ENCODE measurements around the gene KLHL13. TPM values are rescaled to one million over a fixed set of nuclear protein-coding genes. Genes with fewer than 3 reads are reported as not detected.
"Not testable (repeated sequence)": the region's sequence is repeated elsewhere in the genome, so short reads cannot be mapped to it uniquely, and the experiment has no call there.

KLHL13 gene
- total and polyA plus RNA-seq, 9 donors = 4.9 to 15.8 (median 7.7) TPM

DNA sequence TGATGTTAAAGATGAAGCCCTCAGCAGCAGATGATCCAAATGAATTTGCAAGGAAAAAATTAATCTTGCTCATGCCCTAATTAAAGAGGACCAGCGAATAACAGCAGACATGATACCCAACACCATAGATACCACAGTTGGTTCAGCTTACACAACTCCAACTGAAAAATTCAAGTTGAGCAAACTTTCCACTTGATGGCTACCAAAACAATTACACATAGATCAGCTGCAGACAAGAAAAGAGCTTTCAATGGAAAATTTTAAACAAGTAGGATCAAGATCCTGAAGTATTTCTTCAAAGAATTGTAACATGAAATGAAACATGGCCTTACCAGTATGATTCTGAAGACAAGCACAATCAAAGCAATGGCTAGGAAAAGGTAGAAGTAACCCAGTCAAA, 90.0 kb downstream of the KLHL13 start:
- intact Hi-C loops (cut with DNase I) = no loop called here
- Histone ChIP-seq H3K36me3 (no peaks in the 10 kb centered on the region), H3K4me1 (ENCODE audit: insufficient read depth) (no peaks in the 10 kb centered on the region), H3K9me3 (no peaks in the 10 kb centered on the region), H3K27me3 (no peaks in the 10 kb centered on the region), H3K27ac (no peak overlapping the region), H3K4me3 (no peak overlapping the region)
- 53 to 62% (median 55%) methylated on average over 1 of the region's 1 CpG for WGBS, 3 donors
- DNase-seq = no peak
- TF ChIP-seq EP300 (IDR thresholded peaks at IDR 0.05) = no peak
- TF ChIP-seq, protein P1, sequence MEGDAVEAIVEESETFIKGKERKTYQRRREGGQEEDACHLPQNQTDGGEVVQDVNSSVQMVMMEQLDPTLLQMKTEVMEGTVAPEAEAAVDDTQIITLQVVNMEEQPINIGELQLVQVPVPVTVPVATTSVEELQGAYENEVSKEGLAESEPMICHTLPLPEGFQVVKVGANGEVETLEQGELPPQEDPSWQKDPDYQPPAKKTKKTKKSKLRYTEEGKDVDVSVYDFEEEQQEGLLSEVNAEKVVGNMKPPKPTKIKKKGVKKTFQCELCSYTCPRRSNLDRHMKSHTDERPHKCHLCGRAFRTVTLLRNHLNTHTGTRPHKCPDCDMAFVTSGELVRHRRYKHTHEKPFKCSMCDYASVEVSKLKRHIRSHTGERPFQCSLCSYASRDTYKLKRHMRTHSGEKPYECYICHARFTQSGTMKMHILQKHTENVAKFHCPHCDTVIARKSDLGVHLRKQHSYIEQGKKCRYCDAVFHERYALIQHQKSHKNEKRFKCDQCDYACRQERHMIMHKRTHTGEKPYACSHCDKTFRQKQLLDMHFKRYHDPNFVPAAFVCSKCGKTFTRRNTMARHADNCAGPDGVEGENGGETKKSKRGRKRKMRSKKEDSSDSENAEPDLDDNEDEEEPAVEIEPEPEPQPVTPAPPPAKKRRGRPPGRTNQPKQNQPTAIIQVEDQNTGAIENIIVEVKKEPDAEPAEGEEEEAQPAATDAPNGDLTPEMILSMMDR (IDR thresholded peaks at IDR 0.05) = no peak
- no peak for TF ChIP-seq POLR2A (IDR thresholded peaks at IDR 0.05)

DNA sequence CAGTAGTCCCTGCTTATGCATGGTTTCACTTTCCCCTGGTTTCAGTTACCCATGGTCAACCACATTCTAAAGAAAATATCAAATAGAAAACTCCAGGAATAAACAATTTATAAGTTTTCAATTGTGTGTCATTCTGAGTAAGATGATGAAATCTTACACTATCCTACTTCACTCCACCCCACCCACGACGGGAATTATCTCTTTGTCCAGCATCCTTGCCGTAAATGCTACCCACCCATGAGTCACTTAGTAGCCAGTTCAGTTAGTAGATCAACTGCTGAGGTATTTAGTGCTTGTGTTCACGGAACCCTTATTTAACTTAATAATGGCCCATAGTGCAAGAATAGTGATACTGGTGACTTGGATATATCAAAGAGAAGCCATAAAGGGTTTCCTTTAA, 91.4 kb downstream of the KLHL13 start:
- Histone ChIP-seq H3K4me1 (ENCODE audit: insufficient read depth) (no peaks in the 10 kb centered on the region), H3K36me3 (no peaks in the 10 kb centered on the region), H3K27ac (no peak overlapping the region), H3K9me3 (no peaks in the 10 kb centered on the region), H3K27me3 (no peaks in the 10 kb centered on the region), H3K4me3 (no peak overlapping the region)
- WGBS, 3 donors = 61 to 84% (median 69%) methylated on average over 4 of the region's 4 CpGs
- TF ChIP-seq, protein P1 (IDR thresholded peaks at IDR 0.05) = no peak
- no peak for TF ChIP-seq EP300 (IDR thresholded peaks at IDR 0.05)
- TF ChIP-seq POLR2A (IDR thresholded peaks at IDR 0.05) = no peak
- intact Hi-C loops (cut with DNase I) = no loop called here
- no peak for DNase-seq

GRCh38 chrX:118024482-118024881, 92.1 kb downstream of the KLHL13 start:
- H3K4me3 ChIP-seq = no peak overlapping the region
- no peak overlapping the region for H3K27ac ChIP-seq
- WGBS, 3 donors = 18 to 30% (median 30%) methylated on average over 1 of the region's 1 CpG
- DNase-seq = no peak
- no peaks in the 10 kb centered on the region for H3K9me3 ChIP-seq
- TF ChIP-seq EP300 (IDR thresholded peaks at IDR 0.05) = no peak
- no peak for TF ChIP-seq POLR2A (IDR thresholded peaks at IDR 0.05)
- TF ChIP-seq, protein P1 (IDR thresholded peaks at IDR 0.05) = no peak
- H3K4me1 ChIP-seq (ENCODE audit: insufficient read depth) = no peaks in the 10 kb centered on the region
- H3K27me3 ChIP-seq = no peaks in the 10 kb centered on the region
- no peaks in the 10 kb centered on the region for H3K36me3 ChIP-seq
- intact Hi-C loops (cut with DNase I) = no loop called here

- Histone ChIP-seq H3K36me3 (no peaks in the 10 kb centered on the region), H3K4me3 (no peak overlapping the region), H3K9me3 (no peaks in the 10 kb centered on the region), H3K4me1 (ENCODE audit: insufficient read depth) (no peaks in the 10 kb centered on the region), H3K27me3 (no peaks in the 10 kb centered on the region), H3K27ac (no peak overlapping the region)
- intact Hi-C loops (cut with DNase I) = no loop called here
- no peak for DNase-seq
- 18 to 28% (median 25%) methylated on average over 2 of the region's 2 CpGs for WGBS, 3 donors
- TF ChIP-seq EP300 (IDR thresholded peaks at IDR 0.05) (no peak), POLR2A (IDR thresholded peaks at IDR 0.05) (no peak)
- TF ChIP-seq, protein P1 (IDR thresholded peaks at IDR 0.05) = no peak
These were observed 93.9 kb downstream of the KLHL13 start for GRCh38 chrX:118022753-118023152.

DNA sequence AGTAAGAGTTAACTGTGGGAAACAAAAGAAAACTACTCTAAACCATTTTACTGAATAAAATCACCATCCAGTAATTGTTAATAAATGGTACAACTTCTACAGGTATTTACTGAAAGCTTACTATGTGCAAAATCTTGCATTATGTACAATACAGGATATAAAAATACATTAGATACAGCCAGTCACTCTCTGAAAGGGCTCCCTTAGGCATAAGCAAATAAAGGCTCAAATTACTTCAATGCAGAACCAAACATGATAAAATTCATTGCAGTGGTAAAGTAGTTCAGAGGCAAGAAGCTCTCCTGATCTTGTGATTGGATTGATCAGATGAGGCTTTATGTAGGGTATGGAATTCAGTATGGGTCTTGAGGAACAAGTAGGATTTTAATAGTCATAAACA, 100.2 kb downstream of the KLHL13 start:
- intact Hi-C loops (cut with DNase I) = no loop called here
- DNase-seq = no peak

DNA sequence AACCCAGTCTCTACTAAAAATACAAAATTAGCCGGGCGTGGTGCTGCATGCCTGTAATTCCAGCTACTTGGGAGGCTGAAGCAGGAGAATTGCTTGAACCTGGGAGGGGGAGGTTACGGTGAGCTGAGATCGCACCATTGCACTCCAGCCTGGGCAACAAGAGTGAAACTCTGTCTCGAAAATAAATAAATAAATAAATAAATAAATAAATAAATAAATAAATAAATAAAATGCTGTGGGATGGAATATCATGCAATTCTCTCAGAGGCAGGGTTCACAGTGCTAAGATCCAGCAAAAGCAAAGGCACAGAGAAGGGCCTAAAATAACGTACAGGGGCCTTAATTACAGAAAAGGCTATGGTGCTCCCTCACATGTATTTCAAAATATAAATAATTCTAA, 114.2 kb downstream of the KLHL13 start:
- H3K9me3 ChIP-seq; H3K27ac ChIP-seq; H3K4me3 ChIP-seq; H3K27me3 ChIP-seq; H3K36me3 ChIP-seq; H3K4me1 ChIP-seq (ENCODE audit: insufficient read depth); intact Hi-C loops (cut with DNase I); DNase-seq: not testable (repeated sequence)
- 89 to 92% (median 91%) methylated on average over 6 of the region's 6 CpGs for WGBS, 3 donors

More for the DNA sequence above, 100.2 kb downstream of the KLHL13 start:
- H3K9me3 ChIP-seq = no peaks in the 10 kb centered on the region
- H3K27me3 ChIP-seq = no peaks in the 10 kb centered on the region
- TF ChIP-seq POLR2A (IDR thresholded peaks at IDR 0.05) (no peak), EP300 (IDR thresholded peaks at IDR 0.05) (no peak)
- TF ChIP-seq, protein P1 (IDR thresholded peaks at IDR 0.05) = no peak
- no peak overlapping the region for H3K27ac ChIP-seq
- no peaks in the 10 kb centered on the region for H3K4me1 ChIP-seq (ENCODE audit: insufficient read depth)
- no peaks in the 10 kb centered on the region for H3K36me3 ChIP-seq
- H3K4me3 ChIP-seq = no peak overlapping the region

All from ovary (tissue), 9 donors.